Measurements from ENCODE around the gene BAG5.

GRCh38 chr14:103507751-103508150 lies 54.7 kb downstream of the BAG5 start:
- TF ChIP-seq CTCF (IDR thresholded peaks at IDR 0.05), result no peak
- TF ChIP-seq EZH2 (IDR thresholded peaks at IDR 0.05; ENCODE audit: borderline replicate concordance, insufficient read depth, low read depth, low read length, poor library complexity, severe bottlenecking), result no peak

Measured in B cell (primary cell).